Measurements from ENCODE around the gene TTLL1. TPM values are rescaled to one million over a fixed set of nuclear protein-coding genes. Genes with fewer than 3 reads are reported as not detected.

Gene TTLL1
- total RNA-seq, 1 experiment from 2014 or later = 4.3 TPM

- peaks cover 35 to 59% of the 10 kb centered on the region in 2 experiments for H3K4me1 ChIP-seq (ENCODE audit: control insufficient read depth in 1 of 2, insufficient read depth in 2 of 2, low read length in 2 of 2)
- no peaks in the 10 kb centered on the region for H3K9me3 ChIP-seq (ENCODE audit: control insufficient read depth in 1 of 2, insufficient read depth in 1 of 2, low read depth in 1 of 2, low read length in 2 of 2)
- H3K27ac ChIP-seq (ENCODE audit: low read depth, low read length) = peak overlapping the region; percentile 99
- RAD21 ChIA-PET (ENCODE audit: low non-redundant PET in 1 of 2, low total read pairs in 2 of 2, uncharacterized antibody in 2 of 2, unreplicated experiment in 2 of 2) = interaction anchor here in 1 of 2 experiments (0.6 to 1.0 kb wide), 2 partner anchors 9 to 512 kb away, joined by 3 to 4 read pairs; no protein-coding TSS in a partner anchor
- peaks cover 38% of the 10 kb centered on the region for H3K79me2 ChIP-seq (ENCODE audit: insufficient read depth, low read length)
- peak; percentile 71 for TF ChIP-seq SIN3A (IDR thresholded peaks at IDR 0.05; ENCODE audit: low read depth)
- TF ChIP-seq, protein P1, sequence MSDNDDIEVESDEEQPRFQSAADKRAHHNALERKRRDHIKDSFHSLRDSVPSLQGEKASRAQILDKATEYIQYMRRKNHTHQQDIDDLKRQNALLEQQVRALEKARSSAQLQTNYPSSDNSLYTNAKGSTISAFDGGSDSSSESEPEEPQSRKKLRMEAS (IDR thresholded peaks at IDR 0.05) = peak; percentile 93
- TF ChIP-seq REST (IDR thresholded peaks at IDR 0.05; ENCODE audit: low read depth) = no peak
- TF ChIP-seq SP1 (IDR thresholded peaks at IDR 0.05; ENCODE audit: low read depth) = peak; percentile 60; the same call in 1 of the 2 replicates
- peak; percentile 89 for TF ChIP-seq POLR2AphosphoS5 (IDR thresholded peaks at IDR 0.05; ENCODE audit: low read depth, low read length)
- no peak for TF ChIP-seq ZNF274 (IDR thresholded peaks at IDR 0.05; ENCODE audit: low read depth, low read length)
- TF ChIP-seq ZFX (IDR thresholded peaks at IDR 0.05) = peak; percentile 59
- peak; percentile 41 for TF ChIP-seq YY1 (IDR thresholded peaks at IDR 0.05; ENCODE audit: extremely low read depth, insufficient replicate concordance, low read depth, low read length)
- POLR2A ChIA-PET = interaction anchor here (0.9 to 3.1 kb wide), 10 partner anchors 9 to 512 kb away, joined by 3 to 28 read pairs (median 4); partner anchors contain the start of genes BIK, PACSIN2, POLDIP3 and TSPO
- H3K27me3 ChIP-seq (ENCODE audit: insufficient read depth, low read length) = no peaks in the 10 kb centered on the region
- H2AFZ ChIP-seq (ENCODE audit: low read depth, low read length, poor library complexity, severe bottlenecking) = no peak overlapping the region
- no peaks in the 10 kb centered on the region for H3K9me2 ChIP-seq (ENCODE audit: insufficient read depth)
- ATAC-seq (peak; percentile 78), DNase-seq (ENCODE audit: low read depth, low spot score) (peak; percentile 69)
- no peaks in the 10 kb centered on the region for H4K20me1 ChIP-seq (ENCODE audit: insufficient read depth)
- H3K4me2 ChIP-seq (ENCODE audit: low read length) = peak overlapping the region; percentile 99
- BruUV-seq (replicated peaks) = TSS peak; percentile 51
- peak overlapping the region; percentile 71 to 76 for H3K4me3 ChIP-seq (replicated peaks in 1 of 2; ENCODE audit: low read depth in 1 of 2, low read length in 2 of 2)
- H3K36me3 ChIP-seq (ENCODE audit: control insufficient read depth in 1 of 2, insufficient read depth in 2 of 2, low read length in 2 of 2) = peaks cover 3 to 17% of the 10 kb centered on the region in 2 experiments; a peak in 3 of 4 replicates
- CTCF ChIA-PET = interaction anchor here (2.1 to 2.6 kb wide), 2 partner anchors 9 to 37 kb away, joined by 7 to 10 read pairs; no protein-coding TSS in a partner anchor
- peak overlapping the region; percentile 93 for H3K9ac ChIP-seq (ENCODE audit: low read length)
- intact Hi-C loops (cut with micrococcal nuclease) = no loop called here
Measured at GRCh38 chr22:43127166-43127908, 38.1 kb upstream of the TTLL1 start.
